Measurements from ENCODE around the gene MAML1. TPM values are rescaled to one million over a fixed set of nuclear protein-coding genes. Genes with fewer than 3 reads are reported as not detected.

Gene MAML1
- total RNA-seq, 1 donor from 2014 or later: 26.0 TPM

DNA sequence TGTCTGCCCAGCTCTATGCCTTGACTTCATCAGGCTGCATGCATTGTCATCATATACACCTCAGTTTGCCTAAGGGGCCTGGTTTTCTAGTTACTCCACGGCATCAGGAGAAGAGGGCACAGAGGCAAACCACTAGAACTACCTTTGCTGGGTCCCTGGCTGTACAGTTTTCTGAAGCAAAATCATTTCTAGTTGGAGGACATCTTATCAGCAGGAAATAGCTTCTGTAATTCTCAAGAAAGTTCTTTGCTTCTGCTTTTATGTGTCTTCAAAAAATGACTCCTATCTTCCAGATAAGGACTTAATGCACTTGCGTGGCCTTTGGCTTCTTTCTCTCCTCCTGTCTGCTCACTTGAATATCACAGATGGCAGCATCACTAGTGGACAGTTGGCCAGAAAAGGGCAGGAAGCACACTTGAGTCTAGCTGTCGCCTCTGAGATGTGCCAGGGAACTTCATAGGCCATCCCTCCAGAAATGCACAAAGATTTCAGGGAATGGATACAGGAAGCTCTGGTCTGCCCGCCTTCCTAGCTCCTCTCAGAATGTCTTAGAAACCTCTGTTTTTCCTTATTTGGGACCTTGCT, 38.8 kb downstream of the MAML1 start:
- Mint-ChIP-seq H3K27me3 (ENCODE audit: low read depth, unreplicated experiment) (no peaks in the 10 kb centered on the region), H3K4me3 (ENCODE audit: unreplicated experiment) (no peak overlapping the region), H3K9me3 (ENCODE audit: unreplicated experiment) (no peaks in the 10 kb centered on the region), H3K27ac (ENCODE audit: unreplicated experiment) (no peak overlapping the region), H3K4me1 (ENCODE audit: low read depth, unreplicated experiment) (peaks cover 24% of the 10 kb centered on the region), H3K36me3 (ENCODE audit: low read depth, unreplicated experiment) (peaks cover 25% of the 10 kb centered on the region)
- no peak for FAIRE-seq
- no peaks in the 10 kb centered on the region for H3K9me3 ChIP-seq (ENCODE audit: insufficient read depth, low read depth, low read length)
- H3K27ac ChIP-seq (ENCODE audit: low read depth, low read length): no peak overlapping the region
- no peak overlapping the region for H3K4me3 ChIP-seq (ENCODE audit: insufficient read depth, low read depth, low read length)
- H3K27me3 ChIP-seq (ENCODE audit: insufficient read depth, low read length): no peaks in the 10 kb centered on the region
- H3K36me3 ChIP-seq (ENCODE audit: insufficient read depth, low read length): peaks cover 40% of the 10 kb centered on the region
- no peak overlapping the region for H2AFZ ChIP-seq (ENCODE audit: low read depth, low read length)
- peaks cover 39% of the 10 kb centered on the region for H3K79me2 ChIP-seq (ENCODE audit: insufficient read depth, low read length)
- no peak overlapping the region for H3K9ac ChIP-seq (ENCODE audit: low read length)
- no peak overlapping the region for H3K4me2 ChIP-seq (ENCODE audit: low read length)
- H4K20me1 ChIP-seq (ENCODE audit: insufficient read depth, low read length): peaks cover 31% of the 10 kb centered on the region
- H3K4me1 ChIP-seq (ENCODE audit: insufficient read depth, low read length): peaks cover 15% of the 10 kb centered on the region
- DNase-seq (ENCODE audit: low read depth): no peak
- TF ChIP-seq, protein P1, sequence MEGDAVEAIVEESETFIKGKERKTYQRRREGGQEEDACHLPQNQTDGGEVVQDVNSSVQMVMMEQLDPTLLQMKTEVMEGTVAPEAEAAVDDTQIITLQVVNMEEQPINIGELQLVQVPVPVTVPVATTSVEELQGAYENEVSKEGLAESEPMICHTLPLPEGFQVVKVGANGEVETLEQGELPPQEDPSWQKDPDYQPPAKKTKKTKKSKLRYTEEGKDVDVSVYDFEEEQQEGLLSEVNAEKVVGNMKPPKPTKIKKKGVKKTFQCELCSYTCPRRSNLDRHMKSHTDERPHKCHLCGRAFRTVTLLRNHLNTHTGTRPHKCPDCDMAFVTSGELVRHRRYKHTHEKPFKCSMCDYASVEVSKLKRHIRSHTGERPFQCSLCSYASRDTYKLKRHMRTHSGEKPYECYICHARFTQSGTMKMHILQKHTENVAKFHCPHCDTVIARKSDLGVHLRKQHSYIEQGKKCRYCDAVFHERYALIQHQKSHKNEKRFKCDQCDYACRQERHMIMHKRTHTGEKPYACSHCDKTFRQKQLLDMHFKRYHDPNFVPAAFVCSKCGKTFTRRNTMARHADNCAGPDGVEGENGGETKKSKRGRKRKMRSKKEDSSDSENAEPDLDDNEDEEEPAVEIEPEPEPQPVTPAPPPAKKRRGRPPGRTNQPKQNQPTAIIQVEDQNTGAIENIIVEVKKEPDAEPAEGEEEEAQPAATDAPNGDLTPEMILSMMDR (IDR thresholded peaks at IDR 0.05; ENCODE audit: insufficient read depth, low read depth, low read length): no peak
- no peak for TF ChIP-seq EZH2 (IDR thresholded peaks at IDR 0.05; ENCODE audit: insufficient read depth, low read length)

DNA sequence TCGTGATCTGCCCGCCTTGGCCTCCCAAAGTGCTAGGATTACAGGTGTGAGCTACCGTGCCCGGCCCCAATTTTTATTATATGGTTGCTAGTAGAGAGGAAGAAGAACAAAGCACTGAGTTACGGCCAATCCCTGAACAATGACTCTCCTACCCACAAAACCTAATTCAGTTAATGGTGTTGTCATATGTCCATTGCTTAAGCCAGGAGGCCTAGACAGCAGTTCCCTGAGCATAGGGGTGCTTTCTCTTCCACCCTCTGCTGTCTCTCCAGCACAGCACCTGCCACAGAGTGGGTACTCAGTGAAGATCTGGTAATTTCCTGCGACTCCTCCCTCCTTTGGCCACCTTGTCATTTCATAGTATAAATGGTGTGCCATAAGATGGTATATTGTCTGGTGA, 39.7 kb downstream of the MAML1 start:
- Mint-ChIP-seq H3K27ac (ENCODE audit: unreplicated experiment) (no peak overlapping the region), H3K27me3 (ENCODE audit: low read depth, unreplicated experiment) (no peaks in the 10 kb centered on the region), H3K36me3 (ENCODE audit: low read depth, unreplicated experiment) (peaks cover 23% of the 10 kb centered on the region), H3K9me3 (ENCODE audit: unreplicated experiment) (no peaks in the 10 kb centered on the region), H3K4me1 (ENCODE audit: low read depth, unreplicated experiment) (peaks cover 17% of the 10 kb centered on the region), H3K4me3 (ENCODE audit: unreplicated experiment) (no peak overlapping the region)
- H3K4me2 ChIP-seq (ENCODE audit: low read length): no peak overlapping the region
- no peak overlapping the region for H2AFZ ChIP-seq (ENCODE audit: low read depth, low read length)
- TF ChIP-seq, protein P1 (IDR thresholded peaks at IDR 0.05; ENCODE audit: insufficient read depth, low read depth, low read length): no peak
- TF ChIP-seq EZH2 (IDR thresholded peaks at IDR 0.05; ENCODE audit: insufficient read depth, low read length): no peak
- no peaks in the 10 kb centered on the region for H3K9me3 ChIP-seq (ENCODE audit: insufficient read depth, low read depth, low read length)
- no peak for FAIRE-seq
- no peak overlapping the region for H3K27ac ChIP-seq (ENCODE audit: low read depth, low read length)
- H3K27me3 ChIP-seq (ENCODE audit: insufficient read depth, low read length): no peaks in the 10 kb centered on the region
- peaks cover 30% of the 10 kb centered on the region for H3K79me2 ChIP-seq (ENCODE audit: insufficient read depth, low read length)
- H3K36me3 ChIP-seq (ENCODE audit: insufficient read depth, low read length): peaks cover 40% of the 10 kb centered on the region
- peaks cover 31% of the 10 kb centered on the region for H4K20me1 ChIP-seq (ENCODE audit: insufficient read depth, low read length)
- no peak for DNase-seq (ENCODE audit: low read depth)
- no peak overlapping the region for H3K9ac ChIP-seq (ENCODE audit: low read length)
- H3K4me3 ChIP-seq (ENCODE audit: insufficient read depth, low read depth, low read length): no peak overlapping the region
- H3K4me1 ChIP-seq (ENCODE audit: insufficient read depth, low read length): peaks cover 5% of the 10 kb centered on the region

GRCh38 chr5:179773686-179774040, 41.0 kb downstream of the MAML1 start:
- peaks cover 45% of the 10 kb centered on the region for H3K36me3 ChIP-seq (ENCODE audit: insufficient read depth, low read length)
- no peaks in the 10 kb centered on the region for H3K27me3 ChIP-seq (ENCODE audit: insufficient read depth, low read length)
- Mint-ChIP-seq H3K9me3 (ENCODE audit: unreplicated experiment) (no peaks in the 10 kb centered on the region), H3K4me1 (ENCODE audit: low read depth, unreplicated experiment) (peaks cover 6% of the 10 kb centered on the region), H3K27ac (ENCODE audit: unreplicated experiment) (peak overlapping the region; percentile 12), H3K27me3 (ENCODE audit: low read depth, unreplicated experiment) (no peaks in the 10 kb centered on the region), H3K36me3 (ENCODE audit: low read depth, unreplicated experiment) (peaks cover 25% of the 10 kb centered on the region), H3K4me3 (ENCODE audit: unreplicated experiment) (no peak overlapping the region)
- no peak overlapping the region for H3K4me2 ChIP-seq (ENCODE audit: low read length)
- H3K4me1 ChIP-seq (ENCODE audit: insufficient read depth, low read length): peaks cover 3% of the 10 kb centered on the region
- H3K9me3 ChIP-seq (ENCODE audit: insufficient read depth, low read depth, low read length): no peaks in the 10 kb centered on the region
- H4K20me1 ChIP-seq (ENCODE audit: insufficient read depth, low read length): peaks cover 29% of the 10 kb centered on the region
- peaks cover 17% of the 10 kb centered on the region for H3K79me2 ChIP-seq (ENCODE audit: insufficient read depth, low read length)
- DNase-seq (ENCODE audit: low read depth): no peak
- H3K4me3 ChIP-seq (ENCODE audit: insufficient read depth, low read depth, low read length): no peak overlapping the region
- no peak overlapping the region for H3K9ac ChIP-seq (ENCODE audit: low read length)
- no peak overlapping the region for H3K27ac ChIP-seq (ENCODE audit: low read depth, low read length)
- FAIRE-seq: no peak
- TF ChIP-seq, protein P1 (IDR thresholded peaks at IDR 0.05; ENCODE audit: insufficient read depth, low read depth, low read length): no peak
- no peak for TF ChIP-seq EZH2 (IDR thresholded peaks at IDR 0.05; ENCODE audit: insufficient read depth, low read length)
- no peak overlapping the region for H2AFZ ChIP-seq (ENCODE audit: low read depth, low read length)

All from astrocyte (in vitro differentiated cells and primary cell).